ENCODE measurements around the gene BHLHE23.

DNA sequence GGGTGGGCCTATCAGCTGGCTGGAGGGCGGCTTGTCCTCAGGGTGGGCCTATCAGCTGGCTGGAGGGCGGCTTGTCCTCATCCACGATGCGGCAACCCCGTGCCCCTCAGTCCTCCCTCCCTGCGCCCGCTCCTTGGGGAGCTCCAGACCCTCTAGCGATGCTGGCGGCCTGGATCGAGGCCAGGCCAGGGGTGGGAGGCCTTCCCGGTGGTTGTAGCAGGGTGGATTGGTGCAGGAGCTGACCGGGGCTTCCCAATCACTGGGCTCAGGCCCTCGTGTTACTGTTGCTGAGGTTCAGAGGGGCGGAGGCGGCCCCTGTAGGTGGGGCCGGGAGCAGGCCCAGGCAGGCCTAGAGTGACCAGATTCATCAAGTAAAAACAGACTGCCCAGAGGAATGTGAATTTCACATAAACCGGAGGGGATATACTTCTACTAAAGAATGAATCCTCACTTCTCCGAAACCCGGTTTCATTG lies 45.4 kb downstream of the BHLHE23 start:
- TF ChIP-seq, protein P1, sequence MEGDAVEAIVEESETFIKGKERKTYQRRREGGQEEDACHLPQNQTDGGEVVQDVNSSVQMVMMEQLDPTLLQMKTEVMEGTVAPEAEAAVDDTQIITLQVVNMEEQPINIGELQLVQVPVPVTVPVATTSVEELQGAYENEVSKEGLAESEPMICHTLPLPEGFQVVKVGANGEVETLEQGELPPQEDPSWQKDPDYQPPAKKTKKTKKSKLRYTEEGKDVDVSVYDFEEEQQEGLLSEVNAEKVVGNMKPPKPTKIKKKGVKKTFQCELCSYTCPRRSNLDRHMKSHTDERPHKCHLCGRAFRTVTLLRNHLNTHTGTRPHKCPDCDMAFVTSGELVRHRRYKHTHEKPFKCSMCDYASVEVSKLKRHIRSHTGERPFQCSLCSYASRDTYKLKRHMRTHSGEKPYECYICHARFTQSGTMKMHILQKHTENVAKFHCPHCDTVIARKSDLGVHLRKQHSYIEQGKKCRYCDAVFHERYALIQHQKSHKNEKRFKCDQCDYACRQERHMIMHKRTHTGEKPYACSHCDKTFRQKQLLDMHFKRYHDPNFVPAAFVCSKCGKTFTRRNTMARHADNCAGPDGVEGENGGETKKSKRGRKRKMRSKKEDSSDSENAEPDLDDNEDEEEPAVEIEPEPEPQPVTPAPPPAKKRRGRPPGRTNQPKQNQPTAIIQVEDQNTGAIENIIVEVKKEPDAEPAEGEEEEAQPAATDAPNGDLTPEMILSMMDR (IDR thresholded peaks at IDR 0.05) = no peak
- TF ChIP-seq POLR2A (IDR thresholded peaks at IDR 0.05) = no peak

Data from body of pancreas (tissue), 4 donors.